Endothelial cell (in vitro differentiated cells): ENCODE data around the gene TWIST2. TPM values are rescaled to one million over a fixed set of nuclear protein-coding genes. Genes with fewer than 3 reads are reported as not detected.

Source experiments
- DNase-seq: peaks from one replicate; pipeline ENCODE4 v3.0.0; 2021; ENCODE audit warnings: low spot score
- H3K27ac Mint-ChIP-seq: one replicate; pipeline ENCODE4 v1.8.0; 2021; ENCODE audit warnings: mixed read lengths, inconsistent platforms; ENCODE audit not compliant: unreplicated experiment
- H3K27me3 Mint-ChIP-seq: one replicate; pipeline ENCODE4 v1.8.0; 2021; ENCODE audit warnings: mild to moderate bottlenecking, moderate library complexity, mixed read lengths, inconsistent platforms; ENCODE audit not compliant: unreplicated experiment
- H3K36me3 Mint-ChIP-seq: one replicate; pipeline ENCODE4 v1.8.0; 2021; ENCODE audit warnings: mild to moderate bottlenecking, low read depth, mixed read lengths, inconsistent platforms; ENCODE audit not compliant: unreplicated experiment
- H3K4me1 Mint-ChIP-seq: one replicate; pipeline ENCODE4 v1.8.0; 2021; ENCODE audit warnings: mild to moderate bottlenecking, mixed read lengths, inconsistent platforms; ENCODE audit not compliant: unreplicated experiment
- H3K4me3 Mint-ChIP-seq: one replicate; pipeline ENCODE4 v1.8.0; 2021; ENCODE audit warnings: mild to moderate bottlenecking, mixed read lengths, inconsistent platforms; ENCODE audit not compliant: unreplicated experiment
- H3K9me3 Mint-ChIP-seq: one replicate; pipeline ENCODE4 v1.8.0; 2021; ENCODE audit warnings: mixed read lengths, inconsistent platforms; ENCODE audit not compliant: unreplicated experiment
- CTCF ChIP-seq: fragments of 200-600 bp; sonication (generic); IDR thresholded peaks from one replicate; pipeline ENCODE4 v1.5.0; 2021; ENCODE audit warnings: antibody characterized with exemption; ENCODE audit not compliant: unreplicated experiment
- total RNA-seq: library from RNA; stranded (reverse); fragmentation: NEBNext Ultra II Directional; extraction: Animal tissue kit (Norgen Biotek cat#: 25700); gene quantifications from one replicate; pipeline ENCODE4 v1.2.1, GENCODE V29; 2021; ENCODE audit not compliant: unreplicated experiment

TWIST2 gene
- total RNA-seq, 1 donor from 2014 or later: not detected

GRCh38 chr2:238874330-238875050 is 26.6 kb downstream of the TWIST2 start:
- Mint-ChIP-seq H3K27ac (no peak overlapping the region), H3K27me3 (peaks cover 2% of the 10 kb centered on the region), H3K36me3 (peaks cover 3% of the 10 kb centered on the region), H3K4me3 (no peak overlapping the region), H3K9me3 (no peaks in the 10 kb centered on the region), H3K4me1 (no peaks in the 10 kb centered on the region)
- DNase-seq: no peak
- no peak for TF ChIP-seq CTCF

- no peak for DNase-seq
- no peak overlapping the region for H3K27ac Mint-ChIP-seq
- no peaks in the 10 kb centered on the region for H3K36me3 Mint-ChIP-seq
- TF ChIP-seq CTCF: no peak
- peaks cover 2% of the 10 kb centered on the region for H3K27me3 Mint-ChIP-seq
- H3K9me3 Mint-ChIP-seq: no peaks in the 10 kb centered on the region
- H3K4me3 Mint-ChIP-seq: no peak overlapping the region
- H3K4me1 Mint-ChIP-seq: no peaks in the 10 kb centered on the region
These were observed 27.2 kb downstream of the TWIST2 start for GRCh38 chr2:238875101-238875470.

DNA sequence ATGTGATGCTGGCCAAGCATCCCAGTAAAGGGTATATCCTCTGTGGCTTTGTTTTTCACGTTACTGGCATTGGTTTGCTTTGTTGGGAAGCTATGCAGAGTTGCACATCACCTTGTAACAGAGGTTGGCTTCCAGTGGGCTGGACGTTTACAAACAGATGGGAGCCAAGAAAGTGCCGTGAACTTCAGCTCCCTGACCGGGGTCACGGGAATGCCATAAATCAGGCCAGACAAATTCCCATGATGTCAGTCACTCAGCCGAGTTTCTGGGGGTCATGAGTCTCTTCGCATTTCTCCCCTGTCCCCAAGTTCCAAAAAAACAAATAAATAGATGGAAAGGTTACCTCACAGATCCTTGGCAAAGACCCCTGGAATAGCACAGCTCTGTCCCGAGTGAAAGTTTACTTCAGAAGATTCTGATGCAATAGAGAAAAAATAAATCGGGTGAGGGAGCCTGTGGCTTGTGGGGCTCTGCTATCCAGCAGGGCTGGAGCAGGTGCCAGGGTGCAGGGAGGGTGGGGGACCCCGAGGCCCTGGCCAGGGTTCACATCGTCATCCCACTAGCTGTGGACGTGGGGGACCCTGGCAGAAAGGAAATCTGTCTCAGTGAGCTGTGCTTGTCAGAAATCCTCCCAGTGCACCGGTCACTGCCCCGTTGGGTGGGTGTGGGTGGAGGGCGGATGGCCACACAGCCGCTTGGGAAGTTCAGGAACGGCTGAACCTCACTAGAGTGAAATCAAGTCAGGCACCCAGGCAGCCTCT is 27.8 kb downstream of the TWIST2 start:
- no peak for DNase-seq
- H3K27ac Mint-ChIP-seq: no peak overlapping the region
- H3K27me3 Mint-ChIP-seq: peaks cover 2% of the 10 kb centered on the region
- TF ChIP-seq CTCF: no peak
- no peak overlapping the region for H3K4me3 Mint-ChIP-seq
- H3K36me3 Mint-ChIP-seq: no peaks in the 10 kb centered on the region
- H3K4me1 Mint-ChIP-seq: no peaks in the 10 kb centered on the region
- H3K9me3 Mint-ChIP-seq: no peaks in the 10 kb centered on the region

- Mint-ChIP-seq H3K9me3 (no peaks in the 10 kb centered on the region), H3K4me1 (no peaks in the 10 kb centered on the region), H3K36me3 (no peaks in the 10 kb centered on the region), H3K27me3 (peaks cover 2% of the 10 kb centered on the region), H3K4me3 (no peak overlapping the region), H3K27ac (no peak overlapping the region)
- no peak for DNase-seq
- TF ChIP-seq CTCF: no peak
These were observed 28.3 kb downstream of the TWIST2 start for GRCh38 chr2:238876232-238876630.
